ENCODE results near the gene PRKRIP1.

DNA sequence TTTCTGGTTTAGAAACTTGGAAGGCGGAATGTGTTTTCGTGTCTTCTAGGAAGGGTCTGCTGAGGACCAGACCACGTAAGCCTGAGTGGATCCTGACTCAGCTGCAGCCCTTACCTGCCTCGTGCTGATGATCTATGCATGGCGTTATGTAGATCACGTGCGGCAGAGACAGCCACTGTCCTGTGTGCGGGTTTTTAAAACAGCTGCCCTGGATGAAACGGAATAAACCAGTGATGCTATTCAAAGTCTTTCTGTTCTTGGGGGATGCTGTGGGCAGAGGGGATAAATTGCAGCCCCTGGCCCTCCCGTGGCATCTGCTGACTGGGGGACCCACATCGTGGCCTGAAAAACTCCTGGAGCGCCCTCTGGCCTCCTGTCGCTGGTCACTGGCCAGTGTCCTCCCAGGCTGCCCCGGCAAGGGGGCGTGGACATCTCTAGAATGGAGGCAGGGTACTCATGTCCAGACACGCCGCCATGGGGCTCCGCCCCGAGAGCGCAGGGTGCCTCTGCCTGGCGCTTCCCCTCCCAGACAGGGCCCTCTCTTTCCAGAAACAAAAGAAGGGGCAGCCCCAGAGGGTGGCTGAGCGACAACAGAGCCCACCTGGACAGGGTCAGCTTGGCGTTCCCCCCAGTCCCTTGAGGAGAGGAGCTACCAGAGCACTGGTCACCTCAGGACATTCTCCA is 55.4 kb downstream of the PRKRIP1 start:
- TF ChIP-seq, protein P1, sequence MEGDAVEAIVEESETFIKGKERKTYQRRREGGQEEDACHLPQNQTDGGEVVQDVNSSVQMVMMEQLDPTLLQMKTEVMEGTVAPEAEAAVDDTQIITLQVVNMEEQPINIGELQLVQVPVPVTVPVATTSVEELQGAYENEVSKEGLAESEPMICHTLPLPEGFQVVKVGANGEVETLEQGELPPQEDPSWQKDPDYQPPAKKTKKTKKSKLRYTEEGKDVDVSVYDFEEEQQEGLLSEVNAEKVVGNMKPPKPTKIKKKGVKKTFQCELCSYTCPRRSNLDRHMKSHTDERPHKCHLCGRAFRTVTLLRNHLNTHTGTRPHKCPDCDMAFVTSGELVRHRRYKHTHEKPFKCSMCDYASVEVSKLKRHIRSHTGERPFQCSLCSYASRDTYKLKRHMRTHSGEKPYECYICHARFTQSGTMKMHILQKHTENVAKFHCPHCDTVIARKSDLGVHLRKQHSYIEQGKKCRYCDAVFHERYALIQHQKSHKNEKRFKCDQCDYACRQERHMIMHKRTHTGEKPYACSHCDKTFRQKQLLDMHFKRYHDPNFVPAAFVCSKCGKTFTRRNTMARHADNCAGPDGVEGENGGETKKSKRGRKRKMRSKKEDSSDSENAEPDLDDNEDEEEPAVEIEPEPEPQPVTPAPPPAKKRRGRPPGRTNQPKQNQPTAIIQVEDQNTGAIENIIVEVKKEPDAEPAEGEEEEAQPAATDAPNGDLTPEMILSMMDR (IDR thresholded peaks at IDR 0.05), result no peak
- no peak for TF ChIP-seq POLR2A (IDR thresholded peaks at IDR 0.05)
